Measurements from ENCODE around the gene PNO1. TPM values are rescaled to one million over a fixed set of nuclear protein-coding genes. Genes with fewer than 3 reads are reported as not detected.

PNO1 gene
- polyA plus RNA-seq, 1 donor = 15.2 TPM

DNA sequence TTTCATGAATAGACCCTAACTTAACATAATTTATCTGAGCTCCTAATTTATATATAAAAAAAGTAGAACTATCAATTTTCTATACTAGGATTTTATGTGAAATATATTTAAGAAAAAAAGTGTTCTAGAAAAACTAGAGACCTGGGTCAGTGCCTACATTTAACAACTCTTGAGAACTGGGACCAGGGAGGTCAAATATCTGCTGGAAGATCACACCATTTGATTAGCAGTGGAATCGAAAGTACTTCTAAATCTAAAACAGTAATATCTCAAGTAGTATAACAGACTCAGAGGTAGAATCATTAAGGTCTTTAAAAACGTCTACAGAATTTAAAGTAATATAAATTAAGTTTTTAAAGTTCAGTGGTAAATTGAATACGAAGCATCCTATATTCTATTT is 60.0 kb downstream of the PNO1 start:
- H3K36me3 ChIP-seq (ENCODE audit: control insufficient read depth, insufficient read depth, low read length) = peaks cover 7% of the 10 kb centered on the region
- no peak overlapping the region for H3K4me3 ChIP-seq (ENCODE audit: low read length)
- no peaks in the 10 kb centered on the region for H3K4me1 ChIP-seq (ENCODE audit: control insufficient read depth, insufficient read depth, low read length)
- WGBS (ENCODE audit: insufficient coverage, low lambda C conversion rate) = 80% methylated on average over 1 of the region's 3 CpGs
- DNase-seq = no peak
- no peak overlapping the region for H3K27ac ChIP-seq (ENCODE audit: low read length)
- no peaks in the 10 kb centered on the region for H3K9me3 ChIP-seq (ENCODE audit: control insufficient read depth, low read depth, low read length)
- H3K27me3 ChIP-seq (ENCODE audit: control insufficient read depth, insufficient read depth, low read length) = no peaks in the 10 kb centered on the region

DNA sequence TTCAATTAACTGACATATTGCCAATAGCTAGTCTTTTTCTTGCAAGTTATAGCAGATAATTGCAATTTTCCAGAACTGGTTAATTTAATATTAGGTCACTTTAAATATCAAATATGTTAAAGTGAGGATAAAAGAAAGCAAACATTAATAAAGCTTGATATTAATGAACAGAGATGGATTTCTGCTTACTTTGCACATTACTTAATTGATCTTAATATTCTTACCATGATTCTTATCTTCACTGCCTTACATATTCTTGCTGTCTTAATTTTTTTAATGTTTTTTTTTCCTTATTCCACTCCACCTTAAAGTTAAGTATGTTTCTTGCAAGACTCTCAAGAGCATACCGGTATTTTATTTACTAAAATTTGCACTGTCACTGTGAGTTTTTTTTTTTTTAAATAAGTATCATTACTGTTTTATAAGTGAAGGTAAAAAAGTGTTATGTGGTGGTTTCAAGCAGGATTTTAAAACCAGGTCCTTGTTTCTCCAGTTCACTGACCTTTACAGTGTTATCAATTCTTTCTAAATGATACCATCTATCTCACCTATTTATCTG is 60.7 kb downstream of the PNO1 start:
- Histone ChIP-seq H3K9me3 (ENCODE audit: control insufficient read depth, low read depth, low read length) (no peaks in the 10 kb centered on the region), H3K4me1 (ENCODE audit: control insufficient read depth, insufficient read depth, low read length) (no peaks in the 10 kb centered on the region), H3K36me3 (ENCODE audit: control insufficient read depth, insufficient read depth, low read length) (peaks cover 7% of the 10 kb centered on the region), H3K27me3 (ENCODE audit: control insufficient read depth, insufficient read depth, low read length) (no peaks in the 10 kb centered on the region), H3K4me3 (ENCODE audit: low read length) (no peak overlapping the region), H3K27ac (ENCODE audit: low read length) (no peak overlapping the region)
- DNase-seq = no peak
- no CpG with 5 or more reads among the region's 1 CpG for WGBS (ENCODE audit: insufficient coverage, low lambda C conversion rate)

DNA sequence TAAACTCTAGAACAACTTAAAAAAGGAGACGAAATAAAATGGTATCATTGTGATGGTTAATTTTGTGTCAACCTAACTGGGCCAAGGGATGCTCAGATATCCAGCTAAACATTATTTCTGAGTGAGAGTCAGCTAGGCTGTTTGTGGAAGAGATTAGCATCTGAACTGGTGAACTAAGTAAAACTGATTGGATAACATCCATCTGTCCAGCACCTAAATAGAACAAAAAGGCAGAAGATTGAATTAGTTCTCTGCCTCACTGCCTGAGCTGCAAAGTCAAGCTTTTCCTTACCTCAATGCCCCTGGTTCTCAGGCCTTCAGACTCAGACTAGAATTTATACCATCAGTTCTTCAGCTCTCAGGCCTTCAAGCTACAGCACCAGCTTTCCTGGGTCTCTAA is 64.6 kb downstream of the PNO1 start:
- Histone ChIP-seq H3K36me3 (ENCODE audit: control insufficient read depth, insufficient read depth, low read length) (no peaks in the 10 kb centered on the region), H3K27ac (ENCODE audit: low read length) (no peak overlapping the region), H3K27me3 (ENCODE audit: control insufficient read depth, insufficient read depth, low read length) (no peaks in the 10 kb centered on the region), H3K4me3 (ENCODE audit: low read length) (no peak overlapping the region), H3K4me1 (ENCODE audit: control insufficient read depth, insufficient read depth, low read length) (no peaks in the 10 kb centered on the region), H3K9me3 (ENCODE audit: control insufficient read depth, low read depth, low read length) (no peaks in the 10 kb centered on the region)
- no peak for DNase-seq
- whole genome bisulfite sequencing (ENCODE audit: insufficient coverage, low lambda C conversion rate) = 100% methylated on average over 1 of the region's 1 CpG

DNA sequence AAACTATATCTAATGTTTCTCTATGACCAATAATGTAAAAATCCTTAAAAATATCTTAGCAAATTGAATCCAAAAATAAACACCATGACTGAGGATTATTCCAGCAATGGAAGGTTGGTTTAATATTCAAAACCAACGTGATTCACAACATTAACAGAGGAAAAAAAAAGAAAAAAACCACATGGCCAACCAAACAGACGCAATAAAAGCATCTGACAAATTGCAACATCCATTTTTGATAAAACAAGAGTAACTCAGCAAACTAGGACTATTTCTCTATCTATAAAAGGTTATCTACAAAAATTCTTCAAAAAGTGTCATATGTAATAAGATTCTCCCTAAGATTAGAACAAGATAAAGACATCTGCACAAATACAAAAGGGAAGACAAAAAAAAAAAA is 65.7 kb downstream of the PNO1 start:
- no peaks in the 10 kb centered on the region for H3K9me3 ChIP-seq (ENCODE audit: control insufficient read depth, low read depth, low read length)
- no peak overlapping the region for H3K4me3 ChIP-seq (ENCODE audit: low read length)
- H3K27me3 ChIP-seq (ENCODE audit: control insufficient read depth, insufficient read depth, low read length) = no peaks in the 10 kb centered on the region
- no peak for DNase-seq
- no peaks in the 10 kb centered on the region for H3K4me1 ChIP-seq (ENCODE audit: control insufficient read depth, insufficient read depth, low read length)
- no peaks in the 10 kb centered on the region for H3K36me3 ChIP-seq (ENCODE audit: control insufficient read depth, insufficient read depth, low read length)
- no peak overlapping the region for H3K27ac ChIP-seq (ENCODE audit: low read length)
- 50% methylated on average over 1 of the region's 2 CpGs for WGBS (ENCODE audit: insufficient coverage, low lambda C conversion rate)

DNA sequence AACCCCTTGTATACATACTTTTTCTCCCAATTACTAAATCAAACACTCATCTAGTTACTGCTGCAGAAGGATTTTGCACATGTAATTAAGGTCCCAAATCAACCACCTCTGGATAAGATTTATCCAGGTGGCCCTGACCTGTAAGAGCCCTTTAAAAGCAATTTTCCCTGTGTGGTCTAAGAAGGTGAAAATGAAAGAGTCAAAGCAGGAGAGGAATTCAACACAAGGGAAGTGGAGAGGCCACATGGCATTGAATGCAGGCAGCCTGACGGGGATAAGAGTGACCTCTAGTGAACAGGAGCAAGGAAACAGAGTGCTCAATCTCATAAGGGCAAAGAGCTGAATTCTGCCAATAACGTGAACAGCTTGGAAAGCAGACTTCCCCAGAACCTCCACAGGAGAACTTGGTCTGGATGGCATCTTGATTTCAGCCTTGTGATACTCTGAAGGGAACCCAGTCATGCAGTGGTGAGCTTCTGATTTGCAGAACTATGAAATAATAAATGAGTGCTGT is 67.5 kb downstream of the PNO1 start:
- no CpG with 5 or more reads among the region's 2 CpGs for WGBS (ENCODE audit: insufficient coverage, low lambda C conversion rate)
- Histone ChIP-seq H3K9me3 (ENCODE audit: control insufficient read depth, low read depth, low read length) (no peaks in the 10 kb centered on the region), H3K4me3 (ENCODE audit: low read length) (no peak overlapping the region), H3K27ac (ENCODE audit: low read length) (no peak overlapping the region), H3K36me3 (ENCODE audit: control insufficient read depth, insufficient read depth, low read length) (no peaks in the 10 kb centered on the region), H3K27me3 (ENCODE audit: control insufficient read depth, insufficient read depth, low read length) (no peaks in the 10 kb centered on the region), H3K4me1 (ENCODE audit: control insufficient read depth, insufficient read depth, low read length) (no peaks in the 10 kb centered on the region)
- DNase-seq = peak; percentile 7 to 31

Other genes with a start within 250 kb of the PNO1 start
- 42.1 TPM for gene C1D, start 94.9 kb upstream of the PNO1 start, polyA plus RNA-seq
- gene PPP3R1, start 94.6 kb downstream of the PNO1 start, polyA plus RNA-seq = 43.9 TPM
- 18.6 TPM for gene CNRIP1, start 162.1 kb downstream of the PNO1 start, polyA plus RNA-seq
- gene PLEK, start 207.4 kb downstream of the PNO1 start, polyA plus RNA-seq = 8.0 TPM

Data from large intestine (tissue), 3 donors.